ENCODE measurements around the gene NCOA4. TPM values are rescaled to one million over a fixed set of nuclear protein-coding genes. Genes with fewer than 3 reads are reported as not detected.

NCOA4 gene
- total RNA-seq, 4 donors from 2014 or later = 88.8 to 223 (median 110) TPM

DNA sequence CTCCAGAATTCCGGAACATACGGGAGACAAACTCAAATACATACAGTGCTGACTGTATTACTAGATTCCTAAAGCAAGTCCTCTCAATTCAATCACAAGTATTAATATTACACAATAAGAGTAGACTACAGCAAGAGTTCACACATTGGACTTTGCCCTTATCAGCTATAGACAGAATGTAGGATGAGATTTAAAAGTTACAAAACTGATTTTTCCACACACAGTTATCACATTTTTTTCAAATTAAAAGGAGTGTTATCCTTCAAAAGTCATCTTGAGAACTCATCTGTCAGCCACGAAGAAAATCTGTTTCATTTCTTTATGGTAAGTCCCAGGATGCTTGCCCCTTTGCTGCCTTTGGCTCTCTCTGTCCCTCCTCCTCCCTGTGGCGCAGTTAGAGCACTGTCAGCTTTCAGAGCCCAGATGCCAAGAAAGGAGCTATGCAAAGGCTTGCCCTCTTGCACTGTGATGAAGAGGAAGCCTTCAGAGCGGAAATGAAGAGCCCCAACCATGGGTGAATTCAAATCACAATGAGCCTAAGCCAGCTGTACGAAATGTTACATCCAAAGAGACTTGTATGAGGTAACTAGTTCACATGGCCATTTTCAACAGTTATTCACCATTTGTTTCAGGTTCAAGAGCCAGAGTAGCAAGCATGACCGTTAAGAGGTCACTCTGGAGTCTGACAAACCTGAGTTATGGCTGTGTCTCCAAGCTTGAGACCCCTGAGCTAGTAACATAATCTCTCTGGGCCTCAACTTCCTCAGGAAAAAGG is 10.7 kb downstream of the NCOA4 start:
- intact Hi-C loops (cut with DNase I; ENCODE audit: low total_unique reads) = no loop called here
- no peak overlapping the region for H3K4me3 ChIP-seq
- no peaks in the 10 kb centered on the region for H3K36me3 ChIP-seq
- no peak overlapping the region for H3K27ac ChIP-seq
- TF ChIP-seq, protein P1, sequence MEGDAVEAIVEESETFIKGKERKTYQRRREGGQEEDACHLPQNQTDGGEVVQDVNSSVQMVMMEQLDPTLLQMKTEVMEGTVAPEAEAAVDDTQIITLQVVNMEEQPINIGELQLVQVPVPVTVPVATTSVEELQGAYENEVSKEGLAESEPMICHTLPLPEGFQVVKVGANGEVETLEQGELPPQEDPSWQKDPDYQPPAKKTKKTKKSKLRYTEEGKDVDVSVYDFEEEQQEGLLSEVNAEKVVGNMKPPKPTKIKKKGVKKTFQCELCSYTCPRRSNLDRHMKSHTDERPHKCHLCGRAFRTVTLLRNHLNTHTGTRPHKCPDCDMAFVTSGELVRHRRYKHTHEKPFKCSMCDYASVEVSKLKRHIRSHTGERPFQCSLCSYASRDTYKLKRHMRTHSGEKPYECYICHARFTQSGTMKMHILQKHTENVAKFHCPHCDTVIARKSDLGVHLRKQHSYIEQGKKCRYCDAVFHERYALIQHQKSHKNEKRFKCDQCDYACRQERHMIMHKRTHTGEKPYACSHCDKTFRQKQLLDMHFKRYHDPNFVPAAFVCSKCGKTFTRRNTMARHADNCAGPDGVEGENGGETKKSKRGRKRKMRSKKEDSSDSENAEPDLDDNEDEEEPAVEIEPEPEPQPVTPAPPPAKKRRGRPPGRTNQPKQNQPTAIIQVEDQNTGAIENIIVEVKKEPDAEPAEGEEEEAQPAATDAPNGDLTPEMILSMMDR (IDR thresholded peaks at IDR 0.05) = no peak
- TF ChIP-seq POLR2A (IDR thresholded peaks at IDR 0.05) = no peak
- H3K9me3 ChIP-seq = no peaks in the 10 kb centered on the region
- no peak for DNase-seq
- no peaks in the 10 kb centered on the region for H3K4me1 ChIP-seq
- H3K27me3 ChIP-seq = no peaks in the 10 kb centered on the region

DNA sequence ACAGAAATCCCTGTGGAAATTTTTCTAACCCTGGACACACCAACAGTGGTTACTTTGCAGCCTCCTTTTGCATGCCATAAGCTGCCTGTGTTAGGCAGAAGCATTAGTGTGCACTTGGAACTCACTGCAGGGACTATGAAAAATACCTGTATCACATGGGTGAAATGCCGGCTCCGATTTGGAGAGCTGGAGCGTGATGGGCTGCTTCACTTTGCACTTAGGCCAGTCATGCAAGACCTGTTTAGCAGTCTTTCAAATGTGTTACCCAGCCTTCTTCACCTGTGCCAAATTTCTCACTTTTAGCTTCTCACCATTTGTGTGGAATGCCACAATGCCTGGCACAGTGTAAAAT is 11.3 kb downstream of the NCOA4 start:
- H3K27ac ChIP-seq = no peak overlapping the region
- H3K36me3 ChIP-seq = no peaks in the 10 kb centered on the region
- intact Hi-C loops (cut with DNase I; ENCODE audit: low total_unique reads) = no loop called here
- no peaks in the 10 kb centered on the region for H3K9me3 ChIP-seq
- no peak overlapping the region for H3K4me3 ChIP-seq
- no peaks in the 10 kb centered on the region for H3K4me1 ChIP-seq
- TF ChIP-seq POLR2A (IDR thresholded peaks at IDR 0.05) = no peak
- TF ChIP-seq, protein P1 (IDR thresholded peaks at IDR 0.05) = no peak
- no peaks in the 10 kb centered on the region for H3K27me3 ChIP-seq
- DNase-seq = no peak

DNA sequence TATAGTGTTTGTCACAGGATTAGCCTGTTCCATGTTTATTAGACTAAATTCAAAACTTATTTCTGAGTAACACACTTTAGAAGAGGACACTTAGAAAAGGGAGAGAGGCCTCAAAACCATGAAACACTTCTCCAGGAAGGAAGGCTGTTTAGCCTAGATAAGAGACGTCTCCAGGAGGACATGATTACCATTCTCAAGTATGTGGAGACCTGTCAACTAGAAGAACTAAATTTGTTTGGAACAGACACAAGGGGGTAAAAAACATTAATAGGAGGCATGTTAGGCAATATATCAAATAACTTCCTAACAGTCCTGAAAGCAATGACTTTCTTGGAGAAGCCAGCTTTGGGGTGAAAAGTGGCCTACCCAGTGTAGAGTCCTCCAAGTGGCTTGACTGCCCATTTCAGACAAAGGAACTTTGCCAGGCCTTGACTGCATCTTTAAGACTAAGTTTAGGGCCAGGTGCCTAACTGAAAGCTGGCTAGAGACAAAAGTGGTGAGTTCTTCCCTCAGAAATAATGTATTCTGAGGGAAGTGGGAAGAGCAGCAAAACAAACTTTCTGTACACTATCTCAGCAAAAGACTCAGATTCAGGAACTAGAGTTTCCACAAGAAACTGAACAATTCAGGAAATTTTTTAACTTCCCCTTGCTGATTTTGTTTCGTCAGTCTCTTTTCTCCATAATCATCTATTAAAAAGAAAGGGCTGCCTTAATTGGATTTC is 11.8 kb downstream of the NCOA4 start:
- no peak overlapping the region for H3K4me3 ChIP-seq
- no peaks in the 10 kb centered on the region for H3K4me1 ChIP-seq
- no peaks in the 10 kb centered on the region for H3K36me3 ChIP-seq
- no peak for DNase-seq
- intact Hi-C loops (cut with DNase I; ENCODE audit: low total_unique reads) = no loop called here
- TF ChIP-seq, protein P1 (IDR thresholded peaks at IDR 0.05) = no peak
- no peak for TF ChIP-seq POLR2A (IDR thresholded peaks at IDR 0.05)
- H3K9me3 ChIP-seq = no peaks in the 10 kb centered on the region
- H3K27ac ChIP-seq = no peak overlapping the region
- no peaks in the 10 kb centered on the region for H3K27me3 ChIP-seq

DNA sequence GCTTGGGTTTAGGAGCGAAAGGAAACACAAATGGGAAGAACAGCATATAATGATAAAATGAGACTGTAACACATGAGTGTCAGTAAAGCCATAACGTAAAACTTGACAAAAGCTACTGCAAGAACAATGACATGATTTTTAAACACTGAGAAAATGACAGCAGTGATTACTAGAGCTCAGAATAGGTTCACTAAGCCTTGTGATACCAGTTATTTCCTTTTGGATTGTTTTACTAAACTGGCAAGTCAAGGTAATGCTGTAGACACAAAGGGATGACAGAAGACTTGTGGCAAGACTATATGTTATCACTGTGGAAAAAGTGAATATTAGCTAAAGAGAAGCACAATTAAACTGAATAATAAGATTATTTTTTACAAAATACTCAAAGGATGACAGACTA is 12.7 kb downstream of the NCOA4 start:
- no peaks in the 10 kb centered on the region for H3K9me3 ChIP-seq
- TF ChIP-seq, protein P1 (IDR thresholded peaks at IDR 0.05) = no peak
- no peak for TF ChIP-seq POLR2A (IDR thresholded peaks at IDR 0.05)
- H3K27ac ChIP-seq = no peak overlapping the region
- no peaks in the 10 kb centered on the region for H3K27me3 ChIP-seq
- intact Hi-C loops (cut with DNase I; ENCODE audit: low total_unique reads) = no loop called here
- no peaks in the 10 kb centered on the region for H3K36me3 ChIP-seq
- no peak overlapping the region for H3K4me3 ChIP-seq
- H3K4me1 ChIP-seq = no peaks in the 10 kb centered on the region
- DNase-seq = no peak

DNA sequence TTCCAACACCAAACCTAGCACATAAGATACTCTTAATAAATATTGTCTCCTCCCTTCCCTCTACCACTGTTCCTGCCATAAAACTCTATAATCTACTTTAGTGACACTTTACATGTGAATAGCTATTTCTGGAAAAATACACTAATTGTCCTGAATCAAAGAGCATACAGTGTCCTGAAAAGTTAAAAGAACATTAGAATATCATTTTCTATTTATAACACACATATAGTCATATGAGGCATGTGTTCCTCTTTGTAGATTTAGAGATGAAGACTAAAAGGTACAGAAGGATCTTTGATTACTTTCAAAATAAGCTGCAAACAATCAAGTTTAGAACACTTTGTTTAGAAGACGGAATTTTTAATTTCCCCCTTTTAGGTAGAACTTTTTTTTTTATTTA is 13.6 kb downstream of the NCOA4 start:
- no peaks in the 10 kb centered on the region for H3K4me1 ChIP-seq

More for the DNA sequence above, 13.6 kb downstream of the NCOA4 start:
- no peaks in the 10 kb centered on the region for H3K27me3 ChIP-seq
- DNase-seq = no peak
- no peak for TF ChIP-seq POLR2A (IDR thresholded peaks at IDR 0.05)
- TF ChIP-seq, protein P1 (IDR thresholded peaks at IDR 0.05) = no peak
- intact Hi-C loops (cut with DNase I; ENCODE audit: low total_unique reads) = no loop called here
- no peaks in the 10 kb centered on the region for H3K9me3 ChIP-seq
- H3K27ac ChIP-seq = no peak overlapping the region
- no peak overlapping the region for H3K4me3 ChIP-seq
- H3K36me3 ChIP-seq = no peaks in the 10 kb centered on the region
